GM18520 (cell line): ENCODE measurements around the gene GPR25.

Experiments
- ATAC-seq: cut with Tn5 transposase; IDR thresholded peaks from one replicate; pipeline ENCODE4 v1.9.1; 2021; ENCODE audit not compliant: unreplicated experiment

Gene GPR25

GRCh38 chr1:200894712-200895442 lies 22.1 kb downstream of the GPR25 start, which contains the start of gene INAVA:
Gene INAVA, plus strand, starts transcription at chr1:200894900. Its CDS starts 3,501 bp downstream, at chr1:200898401.
- no peak for ATAC-seq

- ATAC-seq = no peak
These were observed 22.6 kb downstream of the GPR25 start for GRCh38 chr1:200895443-200895789.

GRCh38 chr1:200895801-200896530 lies 23.2 kb downstream of the GPR25 start:
- ATAC-seq = no peak

- ATAC-seq = no peak
These were observed 23.9 kb downstream of the GPR25 start for GRCh38 chr1:200896531-200897196.

GRCh38 chr1:200897259-200897658 lies 24.5 kb downstream of the GPR25 start:
- ATAC-seq = no peak

GRCh38 chr1:200899015-200899386 lies 26.2 kb downstream of the GPR25 start:
- ATAC-seq = no peak

- ATAC-seq = no peak
These were observed 26.7 kb downstream of the GPR25 start for GRCh38 chr1:200899451-200899915.

- ATAC-seq = no peak
These were observed 27.4 kb downstream of the GPR25 start for GRCh38 chr1:200899954-200900867.

GRCh38 chr1:200900877-200901276 lies 28.1 kb downstream of the GPR25 start:
- ATAC-seq = no peak

GRCh38 chr1:200901350-200901749 lies 28.6 kb downstream of the GPR25 start:
- no peak for ATAC-seq

- no peak for ATAC-seq
These were observed 29.1 kb downstream of the GPR25 start for GRCh38 chr1:200901796-200902444.

- no peak for ATAC-seq
These were observed 31.0 kb downstream of the GPR25 start for GRCh38 chr1:200903793-200904192.

GRCh38 chr1:200904772-200905171 lies 32.0 kb downstream of the GPR25 start:
- ATAC-seq = no peak

GRCh38 chr1:200905411-200906052 lies 32.8 kb downstream of the GPR25 start:
- peak; percentile 57 for ATAC-seq

GRCh38 chr1:200906491-200906890 lies 33.7 kb downstream of the GPR25 start:
- ATAC-seq = no peak

GRCh38 chr1:200907611-200908097 lies 34.9 kb downstream of the GPR25 start:
- peak; percentile 55 for ATAC-seq

- no peak for ATAC-seq
These were observed 35.5 kb downstream of the GPR25 start for GRCh38 chr1:200908191-200908868.

- ATAC-seq = no peak
These were observed 36.3 kb downstream of the GPR25 start for GRCh38 chr1:200909071-200909470.

- no peak for ATAC-seq
These were observed 37.0 kb downstream of the GPR25 start for GRCh38 chr1:200909757-200910239.
